GM18526 (cell line): ENCODE data around the gene NRSN2.

Experiments used
- POLR2A ChIP-seq: IDR thresholded peaks from 3 replicates; pipeline ENCODE4 v1.6.1; 2011; ENCODE audit not compliant: insufficient read length; ENCODE audit errors: extremely low read depth

NRSN2 gene

GRCh38 chr20:330233-331149 is 16.4 kb upstream of the NRSN2 start:
- no peak for TF ChIP-seq POLR2A

DNA sequence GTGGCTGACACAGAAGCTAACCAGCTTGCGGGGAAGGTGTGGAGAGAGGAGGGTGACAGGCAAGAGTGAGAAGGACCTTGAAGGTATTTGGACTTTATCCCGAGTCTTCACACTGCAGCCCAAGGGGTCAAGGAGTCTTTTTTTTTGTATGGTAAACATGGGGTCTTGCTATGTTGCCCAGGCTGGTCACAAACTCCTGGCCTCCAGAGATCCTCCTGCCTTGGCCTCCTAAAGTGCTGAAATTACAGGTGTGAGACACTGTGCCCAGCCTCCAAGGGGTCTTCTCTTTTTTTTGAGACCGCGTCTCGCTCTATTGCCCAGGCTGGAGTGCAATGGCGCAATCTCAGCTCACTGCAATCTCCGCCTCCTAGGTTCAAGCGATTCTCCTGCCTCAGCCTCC is 12.3 kb upstream of the NRSN2 start:
- TF ChIP-seq POLR2A = no peak

- no peak for TF ChIP-seq POLR2A
Measured at GRCh38 chr20:341682-342081, 5.2 kb upstream of the NRSN2 start.

GRCh38 chr20:343107-343506 is 3.8 kb upstream of the NRSN2 start:
- no peak for TF ChIP-seq POLR2A

DNA sequence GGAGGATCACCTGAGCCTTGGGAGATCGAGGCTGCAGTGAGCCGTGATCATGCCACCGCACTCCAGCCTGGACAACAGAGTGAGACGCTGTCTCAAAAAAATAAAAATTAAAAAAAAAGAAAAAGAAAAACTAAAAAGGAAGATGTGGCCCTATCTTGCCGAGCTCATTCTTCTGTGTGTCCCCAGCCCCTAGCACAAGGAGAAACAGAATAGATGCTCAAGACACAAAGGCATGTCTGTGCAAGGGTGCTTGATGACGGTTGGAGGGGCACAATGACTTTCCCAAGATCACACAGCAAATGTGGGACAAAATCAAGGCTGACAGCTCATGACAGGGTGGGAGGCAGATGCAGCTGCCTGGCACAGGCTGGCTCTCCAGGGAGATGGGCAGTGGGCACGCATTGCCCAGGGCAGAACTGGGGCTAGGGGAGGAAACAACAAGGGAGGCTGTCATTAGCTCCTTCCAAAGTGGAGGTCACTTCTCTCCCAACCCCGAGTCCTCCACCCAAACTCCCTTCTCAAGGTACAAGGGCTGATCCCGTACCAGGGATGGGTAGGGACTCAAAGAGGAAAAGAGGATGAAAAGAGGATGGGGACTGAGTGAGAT is 775 bp upstream of the NRSN2 start:
- no peak for TF ChIP-seq POLR2A

DNA sequence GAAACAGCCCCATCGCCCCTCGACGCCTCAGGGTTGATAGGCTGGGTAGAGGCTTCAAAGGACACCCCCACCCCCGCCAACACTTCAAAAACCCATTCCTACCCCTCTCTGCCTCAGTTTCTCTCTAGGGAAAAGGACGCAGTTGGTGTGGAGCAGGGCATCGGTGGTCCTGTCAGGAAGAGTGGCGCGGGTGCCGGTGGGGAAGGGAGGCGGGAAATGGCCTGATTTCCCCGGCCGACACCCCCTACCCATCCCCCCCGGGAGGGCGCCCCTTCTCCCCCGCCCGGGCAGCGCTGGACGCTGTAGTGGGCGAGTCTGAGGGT is 367 bp downstream of the NRSN2 start:
- TF ChIP-seq POLR2A = no peak

GRCh38 chr20:347640-348484 is 951 bp downstream of the NRSN2 start:
- TF ChIP-seq POLR2A = peak; percentile 66

DNA sequence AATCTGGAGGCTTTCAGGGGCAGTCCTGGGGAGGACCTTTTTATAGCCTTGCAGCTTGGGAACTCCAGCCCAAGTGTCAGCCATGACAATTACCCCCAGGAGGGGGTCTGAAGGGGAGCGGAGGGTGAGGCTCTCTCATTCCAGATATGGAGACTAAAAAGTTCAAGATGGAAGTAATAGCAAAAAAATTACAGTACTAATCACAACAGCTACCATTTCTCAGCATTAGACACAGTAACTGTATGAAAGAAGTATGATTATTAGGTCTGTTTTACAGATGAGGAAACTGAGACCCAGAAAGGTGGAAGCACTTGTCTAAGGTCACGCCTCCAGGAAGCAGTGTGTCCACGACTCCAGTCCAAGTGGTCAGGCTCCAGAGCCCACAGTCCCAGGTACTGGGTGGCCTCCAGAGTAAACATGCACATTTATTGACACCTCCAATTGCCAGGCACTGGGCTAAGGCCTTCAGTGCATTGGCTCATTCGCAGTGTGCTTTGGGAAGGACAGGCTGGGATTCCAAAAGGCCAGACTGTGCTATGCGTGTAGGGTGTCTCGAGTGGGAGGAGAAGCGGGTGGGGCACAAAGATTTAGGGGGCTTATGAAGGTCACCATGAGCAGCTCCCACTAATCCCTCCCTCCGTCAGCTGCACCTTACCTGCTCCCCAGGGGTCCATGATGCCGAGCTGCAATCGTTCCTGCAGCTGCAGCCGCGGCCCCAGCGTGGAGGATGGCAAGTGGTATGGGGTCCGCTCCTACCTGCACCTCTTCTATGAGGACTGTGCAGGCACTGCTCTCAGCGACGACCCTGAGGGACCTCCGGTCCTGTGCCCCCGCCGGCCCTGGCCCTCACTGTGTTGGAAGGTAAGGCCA is 2.3 kb downstream of the NRSN2 start:
- TF ChIP-seq POLR2A = no peak

DNA sequence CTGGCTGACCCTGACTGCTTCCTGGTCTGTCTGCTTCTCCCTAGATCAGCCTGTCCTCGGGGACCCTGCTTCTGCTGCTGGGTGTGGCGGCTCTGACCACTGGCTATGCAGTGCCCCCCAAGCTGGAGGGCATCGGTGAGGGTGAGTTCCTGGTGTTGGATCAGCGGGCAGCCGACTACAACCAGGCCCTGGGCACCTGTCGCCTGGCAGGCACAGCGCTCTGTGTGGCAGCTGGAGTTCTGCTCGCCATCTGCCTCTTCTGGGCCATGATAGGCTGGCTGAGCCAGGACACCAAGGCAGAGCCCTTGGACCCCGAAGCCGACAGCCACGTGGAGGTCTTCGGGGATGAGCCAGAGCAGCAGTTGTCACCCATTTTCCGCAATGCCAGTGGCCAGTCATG is 6.3 kb downstream of the NRSN2 start:
- no peak for TF ChIP-seq POLR2A

GRCh38 chr20:354298-354977 is 7.5 kb downstream of the NRSN2 start:
- TF ChIP-seq POLR2A = no peak

DNA sequence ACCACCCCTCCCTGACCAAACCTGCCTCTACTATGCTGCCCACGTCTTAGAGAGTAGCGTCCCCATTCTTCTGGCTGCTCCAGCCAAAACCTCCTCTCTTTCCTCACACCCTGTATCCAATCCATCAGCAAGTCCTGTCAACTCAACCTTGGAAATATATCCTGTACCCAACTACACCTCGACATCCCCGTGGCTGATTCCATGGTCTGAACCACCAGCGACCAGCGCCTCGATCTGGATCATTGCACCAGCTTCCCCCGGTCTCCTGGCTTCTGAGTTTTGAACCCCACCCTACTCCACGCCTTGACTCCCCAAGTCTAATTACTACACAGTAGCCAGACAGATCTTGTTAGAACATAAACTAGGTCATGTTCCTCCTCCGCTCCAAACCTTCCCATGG is 9.8 kb downstream of the NRSN2 start:
- TF ChIP-seq POLR2A = no peak

DNA sequence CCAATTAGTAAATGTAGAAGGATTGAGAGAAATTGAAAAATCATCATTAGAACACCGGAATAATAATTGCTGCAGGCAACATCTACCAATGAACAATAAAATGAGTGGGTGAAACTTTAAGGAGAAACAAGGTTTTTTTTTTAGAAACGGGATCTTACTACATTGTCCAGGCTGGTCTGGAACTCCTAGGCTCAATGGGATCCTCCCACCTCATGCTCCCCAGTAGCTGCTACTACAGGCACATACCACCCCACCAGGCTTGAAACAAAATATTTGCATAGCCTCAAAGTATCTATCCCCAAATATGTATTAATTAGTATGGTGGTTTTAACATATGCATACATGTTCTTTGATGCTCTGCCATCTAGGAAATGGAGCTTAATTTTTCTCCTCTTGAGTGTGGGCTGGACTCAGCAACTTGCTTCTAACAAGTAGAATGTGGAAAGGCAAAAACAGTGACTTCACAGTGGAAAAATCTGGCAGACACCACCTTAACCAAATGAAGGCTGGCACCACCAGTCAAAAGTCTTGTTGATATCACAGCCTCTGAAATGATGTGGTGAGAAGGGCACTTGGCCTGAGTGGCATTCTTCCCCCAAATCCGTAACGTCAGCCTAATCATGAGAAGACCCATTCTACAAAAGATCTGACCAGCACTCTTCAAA is 12.1 kb downstream of the NRSN2 start:
- TF ChIP-seq POLR2A = no peak

- TF ChIP-seq POLR2A = no peak
Measured at GRCh38 chr20:361561-361960, 14.7 kb downstream of the NRSN2 start.
